Vagina (tissue), 2 donors: Measurements from ENCODE around the gene RND1.

Experiments
- POLR2A ChIP-seq, 2 donors: fragments of 450-650 bp; IDR thresholded peaks; one replicate each; pipeline ENCODE4 v1.6.1; 2017; ENCODE audit warnings: antibody characterized with exemption in 2 of 2, mild to moderate bottlenecking in 2 of 2, moderate library complexity in 2 of 2
- TF ChIP-seq, protein P1 (sequence below), 3 experiments: fragments of 450-650 bp in 2 of 3; fragments of 200-600 bp in 1 of 3; sonication (generic) in 1 of 3; IDR thresholded peaks; one replicate each; pipeline ENCODE4 v1.5.1; 2017 to 2019; ENCODE audit warnings: antibody characterized with exemption in 3 of 3, mild to moderate bottlenecking in 2 of 3, moderate library complexity in 2 of 3

DNA sequence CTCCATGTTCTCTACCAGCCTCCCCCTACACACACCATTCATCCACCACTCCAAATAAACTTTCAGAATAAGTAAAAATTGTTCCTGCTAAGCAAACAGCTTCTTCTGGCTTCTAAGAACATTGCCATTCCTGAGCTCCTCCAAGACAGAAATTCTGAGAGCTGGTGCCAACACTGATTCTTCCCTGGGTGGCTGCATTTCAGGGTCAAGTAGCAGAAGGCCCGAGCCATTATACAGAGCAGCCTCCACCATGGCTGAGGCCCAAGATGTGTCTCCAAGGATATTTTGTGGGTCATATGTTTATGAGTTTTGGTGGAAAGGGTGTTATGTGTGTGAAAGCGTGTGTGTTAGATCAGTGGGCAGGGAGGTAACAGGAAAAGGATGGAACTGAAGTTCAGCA, 3.5 kb upstream of the RND1 start:
- TF ChIP-seq, protein P1, sequence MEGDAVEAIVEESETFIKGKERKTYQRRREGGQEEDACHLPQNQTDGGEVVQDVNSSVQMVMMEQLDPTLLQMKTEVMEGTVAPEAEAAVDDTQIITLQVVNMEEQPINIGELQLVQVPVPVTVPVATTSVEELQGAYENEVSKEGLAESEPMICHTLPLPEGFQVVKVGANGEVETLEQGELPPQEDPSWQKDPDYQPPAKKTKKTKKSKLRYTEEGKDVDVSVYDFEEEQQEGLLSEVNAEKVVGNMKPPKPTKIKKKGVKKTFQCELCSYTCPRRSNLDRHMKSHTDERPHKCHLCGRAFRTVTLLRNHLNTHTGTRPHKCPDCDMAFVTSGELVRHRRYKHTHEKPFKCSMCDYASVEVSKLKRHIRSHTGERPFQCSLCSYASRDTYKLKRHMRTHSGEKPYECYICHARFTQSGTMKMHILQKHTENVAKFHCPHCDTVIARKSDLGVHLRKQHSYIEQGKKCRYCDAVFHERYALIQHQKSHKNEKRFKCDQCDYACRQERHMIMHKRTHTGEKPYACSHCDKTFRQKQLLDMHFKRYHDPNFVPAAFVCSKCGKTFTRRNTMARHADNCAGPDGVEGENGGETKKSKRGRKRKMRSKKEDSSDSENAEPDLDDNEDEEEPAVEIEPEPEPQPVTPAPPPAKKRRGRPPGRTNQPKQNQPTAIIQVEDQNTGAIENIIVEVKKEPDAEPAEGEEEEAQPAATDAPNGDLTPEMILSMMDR (IDR thresholded peaks at IDR 0.05) = no peak
- no peak for TF ChIP-seq POLR2A (IDR thresholded peaks at IDR 0.05)
